HepG2 (cell line): Measurements from ENCODE around the gene ZC3H4. TPM values are rescaled to one million over a fixed set of nuclear protein-coding genes. Genes with fewer than 3 reads are reported as not detected.
A peak's percentile ranks its signal among the peaks of the same experiment; 100 is the strongest.

Experiments used
- CENPX ChIP-seq: sonication (generic); formaldehyde crosslinking; IDR thresholded peaks from 2 replicates; pipeline ENCODE4 v1.9.0; 2021; ENCODE audit warnings: mild to moderate bottlenecking, missing genetic modification reagents, moderate library complexity
- DMAP1 ChIP-seq: IDR thresholded peaks from 2 replicates; pipeline ENCODE4 v1.6.1; 2016
- ELF1 ChIP-seq: sonication (generic); formaldehyde crosslinking; IDR thresholded peaks from 2 replicates; pipeline ENCODE4 v1.4.0; 2020; ENCODE audit warnings: missing genetic modification reagents
- EP300 ChIP-seq, 3 experiments: sonication (generic) in 1 of 3; formaldehyde crosslinking in 1 of 3; IDR thresholded peaks; 2 replicates each; pipeline versions ENCODE4 v1.5.1 to v1.6.1; 2011 to 2020; ENCODE audit warnings: low read depth in 2 of 3, low read length in 2 of 3, borderline replicate concordance in 1 of 3, improper control_type of control experiment in 1 of 3, mild to moderate bottlenecking in 1 of 3, missing genetic modification reagents in 1 of 3, moderate library complexity in 1 of 3
- ERF ChIP-seq: IDR thresholded peaks from 2 replicates; pipeline ENCODE4 v1.6.1; 2018; ENCODE audit warnings: missing biosample characterization, missing genetic modification reagents
- IKZF4 ChIP-seq: sonication (generic); formaldehyde crosslinking; IDR thresholded peaks from 2 replicates; pipeline ENCODE4 v1.5.1; 2020; ENCODE audit warnings: borderline replicate concordance, mild to moderate bottlenecking, low read depth, missing genetic modification reagents; ENCODE audit errors: not compliant biosample characterization
- IKZF5 ChIP-seq: IDR thresholded peaks from 2 replicates; pipeline ENCODE4 v1.6.1; 2018; ENCODE audit warnings: missing genetic modification reagents, mild to moderate bottlenecking, missing compliant biosample characterization
- MTA1 ChIP-seq: sonication (generic); formaldehyde crosslinking; IDR thresholded peaks from 2 replicates; pipeline ENCODE4 v1.4.0; 2020; ENCODE audit warnings: missing genetic modification reagents, mild to moderate bottlenecking, borderline replicate concordance
- NFE2 ChIP-seq: sonication (generic); formaldehyde crosslinking; IDR thresholded peaks from 2 replicates; pipeline ENCODE4 v1.4.0; 2020; ENCODE audit warnings: missing genetic modification reagents
- NR2F2 ChIP-seq: IDR thresholded peaks from 2 replicates; pipeline ENCODE4 v1.6.1; 2012; ENCODE audit warnings: low read depth, inconsistent platforms, borderline replicate concordance
- PCBP2 ChIP-seq: fragments of 200-400 bp; formaldehyde crosslinking; optimal IDR thresholded peaks from 2 replicates; pipeline ENCODE3; 2018; ENCODE audit warnings: low read length, low read depth; ENCODE audit not compliant: poor library complexity, severe bottlenecking
- RBFOX2 ChIP-seq: fragments of 200-400 bp; formaldehyde crosslinking; IDR thresholded peaks from 2 replicates; pipeline ENCODE4 v1.6.1; 2017; ENCODE audit warnings: low read depth, mild to moderate bottlenecking, low read length
- TCF7 ChIP-seq: sonication (generic); IDR thresholded peaks from 2 replicates; pipeline ENCODE4 v1.6.1; 2016; ENCODE audit warnings: antibody characterized with exemption, low read depth
- THAP11 ChIP-seq: IDR thresholded peaks from 2 replicates; pipeline ENCODE4 v1.6.1; 2016; ENCODE audit warnings: missing biosample characterization, missing genetic modification reagents
- THRA ChIP-seq: sonication (generic); formaldehyde crosslinking; IDR thresholded peaks from 2 replicates; pipeline ENCODE4 v1.4.0; 2020; ENCODE audit warnings: missing genetic modification reagents, borderline replicate concordance
- YEATS2 ChIP-seq: sonication (generic); formaldehyde crosslinking; IDR thresholded peaks from 2 replicates; pipeline ENCODE4 v1.4.0; 2020; ENCODE audit warnings: missing genetic modification reagents, borderline replicate concordance
- ZBED4 ChIP-seq: sonication (generic); formaldehyde crosslinking; IDR thresholded peaks from 2 replicates; pipeline ENCODE4 v1.4.0; 2020; ENCODE audit warnings: missing genetic modification reagents, borderline replicate concordance
- ZBTB8A ChIP-seq: sonication (generic); formaldehyde crosslinking; IDR thresholded peaks from 2 replicates; pipeline ENCODE4 v1.4.0; 2020; ENCODE audit warnings: mild to moderate bottlenecking, low read depth, missing genetic modification reagents, borderline replicate concordance
- ZKSCAN8 ChIP-seq: IDR thresholded peaks from 2 replicates; pipeline ENCODE4 v1.6.1; 2016; ENCODE audit warnings: borderline replicate concordance, missing genetic modification reagents, missing compliant biosample characterization
- ZNF230 ChIP-seq: sonication (generic); formaldehyde crosslinking; IDR thresholded peaks from 2 replicates; pipeline ENCODE4 v1.4.0; 2020; ENCODE audit warnings: mild to moderate bottlenecking, missing genetic modification reagents
- ZNF350 ChIP-seq: sonication (generic); formaldehyde crosslinking; IDR thresholded peaks from 2 replicates; pipeline ENCODE4 v1.4.0; 2020; ENCODE audit warnings: mild to moderate bottlenecking, low read depth, missing genetic modification reagents, borderline replicate concordance
- ZNF746 ChIP-seq: sonication (generic); formaldehyde crosslinking; IDR thresholded peaks from 2 replicates; pipeline ENCODE4 v1.8.0; 2022; ENCODE audit warnings: mild to moderate bottlenecking, missing genetic modification reagents
- ZNF782 ChIP-seq: sonication (generic); formaldehyde crosslinking; IDR thresholded peaks from 2 replicates; pipeline ENCODE4 v1.4.0; 2020; ENCODE audit warnings: missing genetic modification reagents, mild to moderate bottlenecking, borderline replicate concordance
- ZSCAN25 ChIP-seq: sonication (generic); formaldehyde crosslinking; IDR thresholded peaks from 2 replicates; pipeline ENCODE4 v1.8.0; 2022; ENCODE audit warnings: mild to moderate bottlenecking, missing genetic modification reagents
- polyA plus RNA-seq, 8 experiments: library from polyadenylated mRNA; depleted of rRNA in 3 of 8; stranded (reverse) in 7 of 8; unstranded in 1 of 8; fragments of >200 nt; fragmentation: Illumina TruSeq in 4 of 8; extraction: Trizol in 4 of 8; gene quantifications; 2 replicates each; pipeline versions ENCODE4 v1.2.1 to v1.2.3, GENCODE V29; 2011 to 2016; ENCODE audit warnings: low read depth in 4 of 8, missing spikeins in 1 of 8, mixed read lengths in 1 of 8; ENCODE audit not compliant: insufficient read depth in 1 of 8
- total RNA-seq, 5 experiments: library from RNA; depleted of rRNA; stranded (reverse); fragments of >200 nt; fragmentation: Illumina TruSeq; extraction: Trizol; gene quantifications; 2 replicates each; pipeline ENCODE4 v1.2.3, GENCODE V29; 2016; ENCODE audit warnings: low read depth in 1 of 5

The ZC3H4 gene
- total and polyA plus RNA-seq, 2 of the 13 experiments (the other 11 are each of a cell fraction or from before 2014, with no cell fraction given), result 1.8 to 10.7 TPM

GRCh38 chr19:47036097-47036651 is 77.4 kb downstream of the ZC3H4 start (continued):
- TF ChIP-seq IKZF5 (no peak), NFE2 (CRISPR knock-in tag) (no peak), TCF7 (no peak), THRA (CRISPR knock-in tag) (no peak), ERF (CRISPR knock-in tag) (no peak), CENPX (CRISPR knock-in tag) (no peak), MTA1 (no peak), ZNF746 (CRISPR knock-in tag) (no peak), ZNF782 (CRISPR knock-in tag) (no peak), IKZF4 (CRISPR knock-in tag) (no peak), ZKSCAN8 (CRISPR knock-in tag) (no peak), PCBP2 (no peak), ZNF350 (CRISPR knock-in tag) (peak; percentile 6; the same call in 1 of the 2 replicates), EP300 (IDR thresholded peaks at IDR 0.05; ENCODE audit: low read depth in 2 of 2, low read length in 2 of 2) (no peak), EP300 (CRISPR knock-in tag; IDR thresholded peaks at IDR 0.05; ENCODE audit: borderline replicate concordance) (no peak), ZBED4 (CRISPR knock-in tag) (no peak), THAP11 (CRISPR knock-in tag) (0 out of 2 replicates have a peak, but pooled peaks have one; percentile 1), NR2F2 (no peak), ZBTB8A (CRISPR knock-in tag) (no peak), ELF1 (no peak), ZNF230 (CRISPR knock-in tag) (no peak), YEATS2 (CRISPR knock-in tag) (peak; percentile 6; the same call in 1 of the 2 replicates), RBFOX2 (no peak), DMAP1 (CRISPR knock-in tag) (no peak), ZSCAN25 (CRISPR knock-in tag) (no peak)
